Tibial nerve (tissue), 3 donors: ENCODE data around the gene STRBP.

ENCODE experiments used
- POLR2A ChIP-seq, 2 donors: fragments of 450-650 bp; IDR thresholded peaks; one replicate each; pipeline ENCODE4 v1.6.1; 2017; ENCODE audit warnings: antibody characterized with exemption in 2 of 2, mild to moderate bottlenecking in 2 of 2, moderate library complexity in 2 of 2
- TF ChIP-seq, protein P1 (sequence below), 5 experiments: fragments of 200-600 bp in 3 of 5; fragments of 450-650 bp in 2 of 5; sonication (generic) in 3 of 5; IDR thresholded peaks; one replicate each; pipeline ENCODE4 v1.5.1; 2016 to 2019; ENCODE audit warnings: antibody characterized with exemption in 5 of 5, mild to moderate bottlenecking in 3 of 5, moderate library complexity in 2 of 5

GRCh38 chr9:123174887-123175518, 93.4 kb downstream of the STRBP start:
- TF ChIP-seq, protein P1, sequence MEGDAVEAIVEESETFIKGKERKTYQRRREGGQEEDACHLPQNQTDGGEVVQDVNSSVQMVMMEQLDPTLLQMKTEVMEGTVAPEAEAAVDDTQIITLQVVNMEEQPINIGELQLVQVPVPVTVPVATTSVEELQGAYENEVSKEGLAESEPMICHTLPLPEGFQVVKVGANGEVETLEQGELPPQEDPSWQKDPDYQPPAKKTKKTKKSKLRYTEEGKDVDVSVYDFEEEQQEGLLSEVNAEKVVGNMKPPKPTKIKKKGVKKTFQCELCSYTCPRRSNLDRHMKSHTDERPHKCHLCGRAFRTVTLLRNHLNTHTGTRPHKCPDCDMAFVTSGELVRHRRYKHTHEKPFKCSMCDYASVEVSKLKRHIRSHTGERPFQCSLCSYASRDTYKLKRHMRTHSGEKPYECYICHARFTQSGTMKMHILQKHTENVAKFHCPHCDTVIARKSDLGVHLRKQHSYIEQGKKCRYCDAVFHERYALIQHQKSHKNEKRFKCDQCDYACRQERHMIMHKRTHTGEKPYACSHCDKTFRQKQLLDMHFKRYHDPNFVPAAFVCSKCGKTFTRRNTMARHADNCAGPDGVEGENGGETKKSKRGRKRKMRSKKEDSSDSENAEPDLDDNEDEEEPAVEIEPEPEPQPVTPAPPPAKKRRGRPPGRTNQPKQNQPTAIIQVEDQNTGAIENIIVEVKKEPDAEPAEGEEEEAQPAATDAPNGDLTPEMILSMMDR (IDR thresholded peaks at IDR 0.05), result no peak
- no peak for TF ChIP-seq POLR2A (IDR thresholded peaks at IDR 0.05)
